ENCODE results near the gene SLC35E4. TPM values are rescaled to one million over a fixed set of nuclear protein-coding genes. Genes with fewer than 3 reads are reported as not detected.

The SLC35E4 gene
- total RNA-seq, 1 donor from 2014 or later, result 2.6 TPM

DNA sequence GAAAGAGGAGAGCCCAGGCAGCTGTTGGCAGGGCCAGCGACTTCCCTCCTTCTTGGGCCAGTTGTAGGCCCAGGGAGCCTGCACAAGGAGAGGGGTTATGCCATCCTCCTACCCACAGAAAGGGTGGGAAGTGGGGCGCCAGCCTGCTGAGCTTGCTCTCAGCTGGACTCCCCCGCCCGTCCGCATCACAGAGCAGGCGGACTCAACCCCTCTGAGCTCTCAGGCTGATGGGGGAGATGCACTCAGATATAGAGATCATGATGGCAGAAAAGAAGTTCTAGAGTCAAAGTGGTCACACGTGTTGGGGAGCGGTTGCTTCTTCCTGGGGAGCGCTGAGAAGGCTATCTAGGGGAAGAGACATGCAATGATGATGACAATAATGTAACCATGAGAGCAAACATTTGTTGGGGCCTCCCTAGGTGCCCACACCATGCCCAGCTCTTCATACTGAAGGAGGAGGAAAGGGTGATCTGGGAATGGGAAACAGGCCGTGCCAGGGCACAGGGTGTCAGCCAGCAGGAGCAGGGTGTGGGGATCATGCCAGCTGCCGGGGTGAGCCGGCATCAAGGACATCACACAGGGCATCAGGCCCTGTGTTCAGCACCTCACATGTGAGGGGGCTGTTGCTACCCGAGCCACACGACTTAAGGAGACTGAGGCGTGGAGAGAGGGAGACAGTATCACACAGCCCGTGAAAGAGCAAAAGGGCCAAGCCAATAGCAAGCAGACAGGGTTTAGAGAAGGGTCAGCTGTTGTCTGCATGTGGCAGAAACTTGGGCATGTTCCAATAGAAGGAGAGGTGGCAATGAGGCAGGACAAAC, 7.7 kb downstream of the SLC35E4 start:
- H3K4me1 Mint-ChIP-seq (ENCODE audit: low read depth), result no peaks in the 10 kb centered on the region
- no peaks in the 10 kb centered on the region for H3K9me3 Mint-ChIP-seq (ENCODE audit: low read depth)
- no peak for DNase-seq (ENCODE audit: low spot score, unreplicated experiment)
- TF ChIP-seq, protein P1, sequence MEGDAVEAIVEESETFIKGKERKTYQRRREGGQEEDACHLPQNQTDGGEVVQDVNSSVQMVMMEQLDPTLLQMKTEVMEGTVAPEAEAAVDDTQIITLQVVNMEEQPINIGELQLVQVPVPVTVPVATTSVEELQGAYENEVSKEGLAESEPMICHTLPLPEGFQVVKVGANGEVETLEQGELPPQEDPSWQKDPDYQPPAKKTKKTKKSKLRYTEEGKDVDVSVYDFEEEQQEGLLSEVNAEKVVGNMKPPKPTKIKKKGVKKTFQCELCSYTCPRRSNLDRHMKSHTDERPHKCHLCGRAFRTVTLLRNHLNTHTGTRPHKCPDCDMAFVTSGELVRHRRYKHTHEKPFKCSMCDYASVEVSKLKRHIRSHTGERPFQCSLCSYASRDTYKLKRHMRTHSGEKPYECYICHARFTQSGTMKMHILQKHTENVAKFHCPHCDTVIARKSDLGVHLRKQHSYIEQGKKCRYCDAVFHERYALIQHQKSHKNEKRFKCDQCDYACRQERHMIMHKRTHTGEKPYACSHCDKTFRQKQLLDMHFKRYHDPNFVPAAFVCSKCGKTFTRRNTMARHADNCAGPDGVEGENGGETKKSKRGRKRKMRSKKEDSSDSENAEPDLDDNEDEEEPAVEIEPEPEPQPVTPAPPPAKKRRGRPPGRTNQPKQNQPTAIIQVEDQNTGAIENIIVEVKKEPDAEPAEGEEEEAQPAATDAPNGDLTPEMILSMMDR (IDR thresholded peaks at IDR 0.05; ENCODE audit: unreplicated experiment), result no peak
- peak overlapping the region; percentile 65 for H3K27ac Mint-ChIP-seq
- H3K36me3 Mint-ChIP-seq (ENCODE audit: insufficient read depth), result peaks cover 6% of the 10 kb centered on the region
- no peak overlapping the region for H3K4me3 Mint-ChIP-seq (ENCODE audit: low read depth)
- peaks cover 10% of the 10 kb centered on the region for H3K27me3 Mint-ChIP-seq

DNA sequence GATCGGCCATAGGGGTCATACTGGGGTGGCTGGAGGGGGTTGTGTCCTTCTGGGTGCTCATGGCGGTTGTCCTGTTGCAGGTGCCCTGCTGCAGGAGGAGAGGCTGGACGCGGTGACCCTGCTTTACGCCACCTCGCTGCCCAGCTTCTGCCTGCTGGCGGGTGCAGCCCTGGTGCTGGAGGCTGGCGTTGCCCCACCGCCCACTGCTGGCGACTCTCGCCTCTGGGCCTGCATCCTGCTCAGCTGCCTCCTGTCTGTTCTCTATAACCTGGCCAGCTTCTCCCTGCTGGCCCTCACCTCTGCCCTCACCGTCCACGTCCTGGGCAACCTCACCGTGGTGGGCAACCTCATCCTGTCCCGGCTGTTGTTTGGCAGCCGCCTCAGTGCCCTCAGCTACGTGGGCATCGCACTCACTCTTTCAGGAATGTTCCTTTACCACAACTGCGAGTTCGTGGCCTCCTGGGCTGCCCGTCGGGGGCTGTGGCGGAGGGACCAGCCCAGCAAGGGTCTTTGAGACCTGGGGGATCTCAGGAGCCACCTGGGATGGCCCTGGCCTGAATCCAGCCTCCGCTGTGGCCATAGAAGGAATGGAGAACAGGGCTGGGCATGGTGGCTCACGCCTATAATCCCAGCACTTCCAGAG, 11.1 kb downstream of the SLC35E4 start:
- peaks cover 10% of the 10 kb centered on the region for H3K27me3 Mint-ChIP-seq
- no peak overlapping the region for H3K27ac Mint-ChIP-seq
- TF ChIP-seq, protein P1 (IDR thresholded peaks at IDR 0.05; ENCODE audit: unreplicated experiment), result no peak
- no peak for DNase-seq (ENCODE audit: low spot score, unreplicated experiment)
- H3K36me3 Mint-ChIP-seq (ENCODE audit: insufficient read depth), result peaks cover 3% of the 10 kb centered on the region
- peaks cover 2% of the 10 kb centered on the region for H3K4me1 Mint-ChIP-seq (ENCODE audit: low read depth)
- H3K9me3 Mint-ChIP-seq (ENCODE audit: low read depth), result no peaks in the 10 kb centered on the region
- H3K4me3 Mint-ChIP-seq (ENCODE audit: low read depth), result no peak overlapping the region

DNA sequence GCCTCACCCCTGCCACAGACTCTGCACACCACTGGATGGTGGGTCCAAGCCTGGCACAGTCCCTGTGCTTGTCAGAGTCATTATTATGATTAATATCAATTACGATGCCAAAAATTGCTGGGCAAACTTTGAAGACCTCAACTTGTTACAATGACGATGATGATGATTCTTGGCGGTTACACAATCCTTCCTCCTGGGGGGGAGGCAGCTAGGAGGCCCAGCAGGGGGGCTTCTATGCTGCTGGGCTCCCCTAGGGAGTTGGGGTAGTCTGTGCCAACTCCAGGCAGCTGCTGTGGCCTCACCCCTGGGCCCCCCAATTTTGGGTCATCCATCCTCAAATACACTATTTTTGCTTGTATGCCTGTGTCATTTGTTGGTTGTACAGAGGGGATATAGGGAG, 12.0 kb downstream of the SLC35E4 start:
- peaks cover 10% of the 10 kb centered on the region for H3K27me3 Mint-ChIP-seq
- peaks cover 3% of the 10 kb centered on the region for H3K36me3 Mint-ChIP-seq (ENCODE audit: insufficient read depth)
- no peak overlapping the region for H3K27ac Mint-ChIP-seq
- TF ChIP-seq, protein P1 (IDR thresholded peaks at IDR 0.05; ENCODE audit: unreplicated experiment), result no peak
- H3K9me3 Mint-ChIP-seq (ENCODE audit: low read depth), result no peaks in the 10 kb centered on the region
- no peak for DNase-seq (ENCODE audit: low spot score, unreplicated experiment)
- H3K4me1 Mint-ChIP-seq (ENCODE audit: low read depth), result peaks cover 2% of the 10 kb centered on the region
- no peak overlapping the region for H3K4me3 Mint-ChIP-seq (ENCODE audit: low read depth)

DNA sequence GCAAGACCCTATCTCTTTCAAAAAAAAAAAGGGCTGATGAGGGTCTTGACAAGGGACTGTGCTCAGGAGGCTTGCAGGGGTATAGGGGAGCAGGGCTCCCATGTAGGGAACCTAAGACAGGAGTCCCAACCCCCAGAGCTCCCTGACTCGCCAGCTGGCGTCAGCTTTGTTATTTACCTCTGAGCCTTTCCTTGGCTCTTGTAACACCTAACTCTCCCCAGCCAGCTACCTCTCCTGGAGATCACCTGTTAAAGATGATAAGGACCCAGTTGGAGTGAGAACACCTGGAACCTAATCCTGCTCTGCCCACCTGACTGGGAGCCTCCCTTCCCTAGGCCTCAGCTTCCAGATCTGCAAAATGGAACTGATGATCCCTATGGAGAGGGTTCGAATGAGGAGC, 13.2 kb downstream of the SLC35E4 start:
- TF ChIP-seq, protein P1 (IDR thresholded peaks at IDR 0.05; ENCODE audit: unreplicated experiment), result no peak
- Mint-ChIP-seq H3K27ac (no peak overlapping the region), H3K9me3 (ENCODE audit: low read depth) (no peaks in the 10 kb centered on the region), H3K27me3 (peaks cover 4% of the 10 kb centered on the region), H3K36me3 (ENCODE audit: insufficient read depth) (peaks cover 3% of the 10 kb centered on the region), H3K4me3 (ENCODE audit: low read depth) (no peak overlapping the region), H3K4me1 (ENCODE audit: low read depth) (peaks cover 2% of the 10 kb centered on the region)
- no peak for DNase-seq (ENCODE audit: low spot score, unreplicated experiment)

DNA sequence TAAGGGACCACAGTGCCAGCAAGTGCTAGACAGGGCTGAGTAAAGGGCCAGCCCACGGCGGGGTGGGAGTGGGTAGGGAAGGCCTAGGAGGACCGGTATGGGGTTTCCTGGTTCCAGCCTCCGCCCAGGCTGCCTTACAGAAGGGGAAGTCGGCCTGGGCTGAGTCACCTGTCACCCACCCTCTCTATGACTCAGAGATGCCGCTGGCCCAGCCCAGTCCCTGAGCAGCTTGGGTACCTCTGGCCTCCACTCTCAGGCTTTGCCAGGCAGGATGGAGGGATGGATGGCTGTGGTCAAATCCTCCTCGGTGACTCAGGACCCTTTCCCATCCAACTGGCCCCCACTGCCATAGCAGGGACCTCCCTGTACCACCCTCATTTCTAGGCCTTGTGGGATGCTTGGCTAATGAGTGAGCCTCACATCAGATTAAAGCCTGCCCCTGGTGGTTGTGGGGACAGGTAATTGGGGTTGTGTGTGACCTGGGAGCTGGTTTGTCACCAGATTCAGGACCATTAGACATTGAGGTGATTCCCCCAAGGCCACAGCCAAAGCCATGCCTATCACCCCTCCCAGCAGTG, 13.9 kb downstream of the SLC35E4 start:
- Mint-ChIP-seq H3K4me3 (ENCODE audit: low read depth) (no peak overlapping the region), H3K27me3 (peaks cover 4% of the 10 kb centered on the region), H3K9me3 (ENCODE audit: low read depth) (no peaks in the 10 kb centered on the region), H3K27ac (no peak overlapping the region), H3K4me1 (ENCODE audit: low read depth) (peaks cover 2% of the 10 kb centered on the region), H3K36me3 (ENCODE audit: insufficient read depth) (peaks cover 3% of the 10 kb centered on the region)
- TF ChIP-seq, protein P1 (IDR thresholded peaks at IDR 0.05; ENCODE audit: unreplicated experiment), result no peak
- DNase-seq (ENCODE audit: low spot score, unreplicated experiment), result no peak

Data from progenitor cell of endocrine pancreas (in vitro differentiated cells).